IMR-90 (cell line): ENCODE measurements around the gene MGRN1. TPM values are rescaled to one million over a fixed set of nuclear protein-coding genes. Genes with fewer than 3 reads are reported as not detected.

Experiments
- ATAC-seq: fragments of 200-7000 bp; cut with Tn5 transposase; 2 replicates; pipeline ENCODE4 v1.9.1; 2020; ENCODE audit warnings: low read depth, mild to moderate bottlenecking, moderate library complexity
- BruUV-seq: library from RNA; stranded (reverse); fragments of 400-500 nt; replicated peaks from 2 replicates; lab custom pipeline; 2021; lab: Mats Ljungman, UMichigan
- CTCF ChIA-PET: fragments of 300-600 bp; formaldehyde crosslinking; extraction: SDS; loops from one replicate; lab custom pipeline; 2021; ENCODE audit warnings: antibody characterized with exemption; lab: Yijun Ruan, JAX
- POLR2A ChIA-PET: fragments of 300-600 bp; sonication (Branson Sonifier 250); formaldehyde crosslinking; loops from one replicate; lab custom pipeline; 2022; ENCODE audit warnings: antibody characterized with exemption; ENCODE audit not compliant: unreplicated experiment; lab: Charles Lee
- DNase-seq: peaks from one replicate; pipeline ENCODE4 v3.0.0; 2013
- H2AFZ ChIP-seq: replicated peaks from 2 replicates; pipeline ENCODE3; 2013; ENCODE audit warnings: low read length, mild to moderate bottlenecking; ENCODE audit not compliant: poor library complexity
- H2AK5ac ChIP-seq: 2 replicates; pipeline ENCODE4 v1.6.1; 2013; ENCODE audit warnings: low read depth, low read length, inconsistent platforms
- H2AK9ac ChIP-seq: replicated peaks from 2 replicates; pipeline ENCODE3; 2013; ENCODE audit warnings: mild to moderate bottlenecking, low read depth, low read length, moderate library complexity; ENCODE audit not compliant: poor library complexity
- H2BK120ac ChIP-seq: 2 replicates; pipeline ENCODE4 v1.6.1; 2013; ENCODE audit warnings: low read depth, low read length, inconsistent platforms
- H2BK15ac ChIP-seq: 3 replicates; pipeline ENCODE4 v1.6.1; 2013; ENCODE audit warnings: low read depth, low read length, inconsistent platforms
- H2BK20ac ChIP-seq: 2 replicates; pipeline ENCODE4 v1.6.1; 2013; ENCODE audit warnings: low read depth, mild to moderate bottlenecking, inconsistent platforms, low read length, moderate library complexity
- H2BK5ac ChIP-seq: 2 replicates; pipeline ENCODE4 v1.6.1; 2013; ENCODE audit warnings: mild to moderate bottlenecking, low read depth, low read length, inconsistent platforms; ENCODE audit not compliant: poor library complexity, severe bottlenecking
- H3K14ac ChIP-seq: replicated peaks from 2 replicates; pipeline ENCODE4 v1.6.1; 2013; ENCODE audit warnings: low read depth, low read length, inconsistent platforms
- H3K18ac ChIP-seq: 2 replicates; pipeline ENCODE4 v1.6.1; 2013; ENCODE audit warnings: low read depth, low read length, control low read depth
- H3K23ac ChIP-seq: 2 replicates; pipeline ENCODE4 v1.6.1; 2013; ENCODE audit warnings: low read depth, low read length, inconsistent platforms
- H3K27ac ChIP-seq: 2 replicates; pipeline ENCODE4 v1.5.1; 2013; ENCODE audit warnings: mild to moderate bottlenecking, control low read depth, low read length; ENCODE audit not compliant: insufficient read depth
- H3K27me3 ChIP-seq: 2 replicates; pipeline ENCODE4 v1.6.1; 2013; ENCODE audit warnings: low read length; ENCODE audit not compliant: control insufficient read depth, insufficient read depth
- H3K36me3 ChIP-seq: 2 replicates; pipeline ENCODE4 v1.6.1; 2013; ENCODE audit warnings: low read length, mixed read lengths; ENCODE audit not compliant: control insufficient read depth, insufficient read depth
- H3K4ac ChIP-seq: 2 replicates; pipeline ENCODE4 v1.6.1; 2013; ENCODE audit warnings: low read depth, low read length, inconsistent platforms
- H3K4me1 ChIP-seq: 2 replicates; pipeline ENCODE4 v1.6.1; 2013; ENCODE audit warnings: low read length, mixed read lengths; ENCODE audit not compliant: control insufficient read depth, insufficient read depth
- H3K4me2 ChIP-seq: 2 replicates; pipeline ENCODE4 v1.6.1; 2013; ENCODE audit warnings: low read depth, mild to moderate bottlenecking, control low read depth, low read length, moderate library complexity
- H3K4me3 ChIP-seq: 2 replicates; pipeline ENCODE4 v1.5.1; 2013; ENCODE audit warnings: low read depth, mild to moderate bottlenecking, control low read depth, low read length, moderate library complexity; ENCODE audit not compliant: insufficient read depth
- H3K56ac ChIP-seq: 2 replicates; pipeline ENCODE4 v1.6.1; 2013; ENCODE audit warnings: low read length, inconsistent platforms; ENCODE audit not compliant: insufficient read depth; ENCODE audit errors: extremely low read depth
- H3K79me1 ChIP-seq, 2 experiments: 2 replicates each; pipeline ENCODE4 v1.6.1; 2013; ENCODE audit warnings: low read length in 2 of 2, inconsistent platforms in 1 of 2, low read depth in 1 of 2
- H3K9ac ChIP-seq: 2 replicates; pipeline ENCODE4 v1.6.1; 2013; ENCODE audit warnings: low read depth, low read length, control low read depth
- H3K9me1 ChIP-seq: 2 replicates; pipeline ENCODE4 v1.6.1; 2013; ENCODE audit warnings: low read length, inconsistent platforms; ENCODE audit not compliant: insufficient read depth
- H3K9me3 ChIP-seq: 2 replicates; pipeline ENCODE4 v1.6.1; 2013; ENCODE audit warnings: low read length; ENCODE audit not compliant: control insufficient read depth, insufficient read depth
- H4K20me1 ChIP-seq: 2 replicates; pipeline ENCODE4 v1.6.1; 2013; ENCODE audit warnings: low read length, inconsistent platforms; ENCODE audit not compliant: insufficient read depth
- H4K5ac ChIP-seq: 2 replicates; pipeline ENCODE4 v1.6.1; 2013; ENCODE audit warnings: mild to moderate bottlenecking, low read depth, low read length, control low read depth
- H4K8ac ChIP-seq, 2 experiments: 2 replicates each; pipeline ENCODE4 v1.6.1; 2013; ENCODE audit warnings: low read depth in 2 of 2, low read length in 2 of 2, control low read depth in 1 of 2, inconsistent platforms in 1 of 2
- H4K91ac ChIP-seq: 2 replicates; pipeline ENCODE4 v1.6.1; 2013; ENCODE audit warnings: low read depth, low read length, inconsistent platforms; ENCODE audit not compliant: insufficient read depth
- CEBPB ChIP-seq: IDR thresholded peaks from 2 replicates; pipeline ENCODE4 v1.6.1; 2012; ENCODE audit warnings: low read depth, low read length, improper control_type of control experiment
- MAFK ChIP-seq: IDR thresholded peaks from 2 replicates; pipeline ENCODE4 v1.6.1; 2012; ENCODE audit warnings: low read depth, low read length, improper control_type of control experiment
- NFE2L2 ChIP-seq: fragments of 150-350 bp; IDR thresholded peaks from 2 replicates; pipeline ENCODE4 v1.6.1; 2016; ENCODE audit warnings: low read depth, mild to moderate bottlenecking, low read length
- POLR2A ChIP-seq: IDR thresholded peaks from 2 replicates; pipeline ENCODE4 v1.6.1; 2012; ENCODE audit warnings: mild to moderate bottlenecking, low read depth, low read length
- RAD21 ChIP-seq: IDR thresholded peaks from 2 replicates; pipeline ENCODE4 v1.6.1; 2012; ENCODE audit warnings: low read length, improper control_type of control experiment
- RFX5 ChIP-seq: IDR thresholded peaks from 2 replicates; pipeline ENCODE4 v1.8.0; 2012; ENCODE audit warnings: low read depth, mild to moderate bottlenecking, low read length, moderate library complexity
- SMC3 ChIP-seq: fragments of 150-350 bp; IDR thresholded peaks from 2 replicates; pipeline ENCODE4 v1.6.1; 2016; ENCODE audit warnings: low read depth, mild to moderate bottlenecking, antibody characterized with exemption, low read length, moderate library complexity
- WGBS, 2 experiments: methylation state at CpG; one replicate each; pipeline versions ENCODE4 v1.1.5 to v1.1.7; 2013; ENCODE audit warnings: missing lambda C conversion rate in 2 of 2; ENCODE audit not compliant: insufficient read length in 1 of 2; ENCODE audit errors: extremely low coverage in 2 of 2; 5-methylcytosine and 5-hydroxymethylcytosine counted together
- dilution Hi-C: fragments of 300-500 bp; cut with HindIII; formaldehyde crosslinking; loops from one replicate; pipeline ENCODE4 v1.14.3; 2018; ENCODE audit warnings: low sequenced_read_pairs; ENCODE audit not compliant: unreplicated experiment
- in situ Hi-C: fragments of 300-500 bp; cut with MboI; formaldehyde crosslinking; loops from 3 replicates; pipeline ENCODE4 v1.14.3; 2019; ENCODE audit warnings: low sequenced_read_pairs, inconsistent platforms, mixed read lengths
- intact Hi-C: fragments of 100-400 bp; cut with micrococcal nuclease; formaldehyde crosslinking; loops from 2 replicates; pipeline ENCODE4 v1.10.0; 2022
- polyA plus RNA-seq, 3 experiments: library from polyadenylated mRNA; depleted of rRNA; stranded (reverse); fragments of >200 nt; gene quantifications; 2 replicates each; pipeline ENCODE4 v1.2.3, GENCODE V29; 2012; ENCODE audit warnings: low replicate concordance in 1 of 3
- total RNA-seq: library from RNA; depleted of rRNA; stranded (reverse); fragments of >200 nt; gene quantifications from 2 replicates; pipeline ENCODE4 v1.2.3, GENCODE V29; 2012
- TF ChIP-seq, protein P1 (sequence below): conservative IDR thresholded peaks from 2 replicates; pipeline ENCODE4 v1.5.1; 2012; ENCODE audit warnings: mild to moderate bottlenecking, low read depth, low read length, improper control_type of control experiment
- TF ChIP-seq, protein P2 (sequence below): fragments of 150-350 bp; IDR thresholded peaks from 2 replicates; pipeline ENCODE4 v1.6.1; 2016; ENCODE audit warnings: low read depth, mild to moderate bottlenecking, low read length, moderate library complexity, borderline replicate concordance

Gene MGRN1
- total and polyA plus RNA-seq, 2 of the 4 experiments (the other 2 are of a cell fraction), result 11.7 to 32.7 TPM

DNA sequence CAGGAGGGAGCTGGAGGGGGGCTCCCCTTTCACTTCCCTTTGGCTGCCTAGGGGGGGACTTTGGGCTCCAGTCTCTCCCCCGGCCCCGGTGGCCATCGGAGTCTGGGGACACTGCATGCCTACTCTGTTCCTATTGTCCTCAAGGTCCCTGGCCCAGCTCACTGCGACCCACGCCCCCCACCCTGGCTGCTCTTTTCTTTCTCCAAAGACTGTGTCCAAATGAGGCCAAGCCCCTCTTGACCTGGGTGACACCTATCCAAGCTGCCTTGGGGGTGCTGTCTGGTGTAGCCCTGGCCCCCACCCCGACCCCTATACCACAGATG, 22.8 kb upstream of the MGRN1 start:
- H3K79me1 ChIP-seq, result no peaks in the 10 kb centered on the region
- H3K14ac ChIP-seq, result no peak overlapping the region
- dilution Hi-C loops, result no loop called here
- DNase-seq (no peak), ATAC-seq (no peak)
- H3K36me3 ChIP-seq, result peaks cover 1% of the 10 kb centered on the region; the same call in 1 of the 2 replicates
- H3K23ac ChIP-seq, result no peak overlapping the region
- no peaks in the 10 kb centered on the region for H3K9me1 ChIP-seq
- CTCF ChIA-PET, result no interaction called here
- H2BK15ac ChIP-seq, result no peak overlapping the region
- 80% methylated on average over 1 of the region's 6 CpGs; no CpG with 5 or more reads in 1 of the 2 experiments for WGBS, 2 experiments
- H4K8ac ChIP-seq, result no peak overlapping the region
- H2AK5ac ChIP-seq, result no peak overlapping the region
- TF ChIP-seq RAD21, result no peak
- TF ChIP-seq NFE2L2, result no peak
- TF ChIP-seq CEBPB, result no peak
- TF ChIP-seq, protein P1, sequence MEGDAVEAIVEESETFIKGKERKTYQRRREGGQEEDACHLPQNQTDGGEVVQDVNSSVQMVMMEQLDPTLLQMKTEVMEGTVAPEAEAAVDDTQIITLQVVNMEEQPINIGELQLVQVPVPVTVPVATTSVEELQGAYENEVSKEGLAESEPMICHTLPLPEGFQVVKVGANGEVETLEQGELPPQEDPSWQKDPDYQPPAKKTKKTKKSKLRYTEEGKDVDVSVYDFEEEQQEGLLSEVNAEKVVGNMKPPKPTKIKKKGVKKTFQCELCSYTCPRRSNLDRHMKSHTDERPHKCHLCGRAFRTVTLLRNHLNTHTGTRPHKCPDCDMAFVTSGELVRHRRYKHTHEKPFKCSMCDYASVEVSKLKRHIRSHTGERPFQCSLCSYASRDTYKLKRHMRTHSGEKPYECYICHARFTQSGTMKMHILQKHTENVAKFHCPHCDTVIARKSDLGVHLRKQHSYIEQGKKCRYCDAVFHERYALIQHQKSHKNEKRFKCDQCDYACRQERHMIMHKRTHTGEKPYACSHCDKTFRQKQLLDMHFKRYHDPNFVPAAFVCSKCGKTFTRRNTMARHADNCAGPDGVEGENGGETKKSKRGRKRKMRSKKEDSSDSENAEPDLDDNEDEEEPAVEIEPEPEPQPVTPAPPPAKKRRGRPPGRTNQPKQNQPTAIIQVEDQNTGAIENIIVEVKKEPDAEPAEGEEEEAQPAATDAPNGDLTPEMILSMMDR, result no peak
- no peak for TF ChIP-seq RFX5
- TF ChIP-seq MAFK, result no peak
- TF ChIP-seq, protein P2, sequence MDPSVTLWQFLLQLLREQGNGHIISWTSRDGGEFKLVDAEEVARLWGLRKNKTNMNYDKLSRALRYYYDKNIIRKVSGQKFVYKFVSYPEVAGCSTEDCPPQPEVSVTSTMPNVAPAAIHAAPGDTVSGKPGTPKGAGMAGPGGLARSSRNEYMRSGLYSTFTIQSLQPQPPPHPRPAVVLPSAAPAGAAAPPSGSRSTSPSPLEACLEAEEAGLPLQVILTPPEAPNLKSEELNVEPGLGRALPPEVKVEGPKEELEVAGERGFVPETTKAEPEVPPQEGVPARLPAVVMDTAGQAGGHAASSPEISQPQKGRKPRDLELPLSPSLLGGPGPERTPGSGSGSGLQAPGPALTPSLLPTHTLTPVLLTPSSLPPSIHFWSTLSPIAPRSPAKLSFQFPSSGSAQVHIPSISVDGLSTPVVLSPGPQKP, result no peak
- no peak for TF ChIP-seq POLR2A
- no peak for TF ChIP-seq SMC3
- no peaks in the 10 kb centered on the region for H3K4me1 ChIP-seq
- no peaks in the 10 kb centered on the region for H3K9me3 ChIP-seq
- no peak overlapping the region for H2BK120ac ChIP-seq
- no peak overlapping the region for H3K56ac ChIP-seq
- POLR2A ChIA-PET, result no interaction called here
- in situ Hi-C loops, result no loop called here
- H4K5ac ChIP-seq, result no peak overlapping the region
- H4K20me1 ChIP-seq, result peaks cover 3% of the 10 kb centered on the region
- no peak overlapping the region for H3K4me3 ChIP-seq
- no peak overlapping the region for H3K9ac ChIP-seq
- no peak overlapping the region for H3K18ac ChIP-seq
- no peak overlapping the region for H2BK5ac ChIP-seq
- no peak overlapping the region for H4K91ac ChIP-seq
- H3K4ac ChIP-seq, result no peak overlapping the region
- no peak overlapping the region for H2AK9ac ChIP-seq
- peak overlapping the region; percentile 39 for H2AFZ ChIP-seq
- H3K4me2 ChIP-seq, result no peak overlapping the region
- no TSS peak for BruUV-seq
- intact Hi-C loops, result no loop called here
- H3K27me3 ChIP-seq, result peaks cover 24% of the 10 kb centered on the region
- no peak overlapping the region for H2BK20ac ChIP-seq
- H3K27ac ChIP-seq, result no peak overlapping the region
